ENCODE measurements around the gene NEUROD1.

DNA sequence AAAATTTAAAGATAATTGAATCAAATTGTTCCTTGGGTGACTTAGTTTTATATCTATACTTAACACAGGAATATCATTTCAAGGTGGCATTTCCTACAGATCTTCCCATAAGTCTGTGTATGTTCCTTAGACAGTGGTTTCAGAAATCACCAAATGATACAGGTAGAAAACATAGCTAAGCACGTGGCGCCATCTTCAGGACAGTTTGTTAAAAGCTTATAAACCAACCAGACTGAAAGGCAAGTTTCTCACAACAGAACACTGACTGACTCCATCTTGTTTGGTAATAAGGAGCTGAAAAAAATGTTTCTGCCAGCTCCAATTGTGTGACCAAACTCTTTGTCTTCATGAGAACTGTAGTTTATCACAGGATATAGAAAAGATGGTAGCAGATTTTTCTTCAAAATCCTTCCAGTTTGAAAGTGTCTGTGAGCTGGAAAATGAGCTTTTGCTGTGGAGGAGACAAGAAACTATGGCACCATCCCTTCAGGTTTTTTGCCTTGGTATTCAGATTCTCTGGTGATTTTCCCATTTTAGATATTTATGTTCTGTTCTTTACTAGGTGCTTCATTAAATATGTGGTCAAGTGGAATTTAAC, 34.8 kb upstream of the NEUROD1 start:
- TF ChIP-seq, protein P1, sequence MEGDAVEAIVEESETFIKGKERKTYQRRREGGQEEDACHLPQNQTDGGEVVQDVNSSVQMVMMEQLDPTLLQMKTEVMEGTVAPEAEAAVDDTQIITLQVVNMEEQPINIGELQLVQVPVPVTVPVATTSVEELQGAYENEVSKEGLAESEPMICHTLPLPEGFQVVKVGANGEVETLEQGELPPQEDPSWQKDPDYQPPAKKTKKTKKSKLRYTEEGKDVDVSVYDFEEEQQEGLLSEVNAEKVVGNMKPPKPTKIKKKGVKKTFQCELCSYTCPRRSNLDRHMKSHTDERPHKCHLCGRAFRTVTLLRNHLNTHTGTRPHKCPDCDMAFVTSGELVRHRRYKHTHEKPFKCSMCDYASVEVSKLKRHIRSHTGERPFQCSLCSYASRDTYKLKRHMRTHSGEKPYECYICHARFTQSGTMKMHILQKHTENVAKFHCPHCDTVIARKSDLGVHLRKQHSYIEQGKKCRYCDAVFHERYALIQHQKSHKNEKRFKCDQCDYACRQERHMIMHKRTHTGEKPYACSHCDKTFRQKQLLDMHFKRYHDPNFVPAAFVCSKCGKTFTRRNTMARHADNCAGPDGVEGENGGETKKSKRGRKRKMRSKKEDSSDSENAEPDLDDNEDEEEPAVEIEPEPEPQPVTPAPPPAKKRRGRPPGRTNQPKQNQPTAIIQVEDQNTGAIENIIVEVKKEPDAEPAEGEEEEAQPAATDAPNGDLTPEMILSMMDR (IDR thresholded peaks at IDR 0.05) = peak in 5 of 6 experiments; percentile 46 to 71 (median 62)
- TF ChIP-seq POLR2A (IDR thresholded peaks at IDR 0.05) (no peak), EP300 (IDR thresholded peaks at IDR 0.05) (no peak), POLR2AphosphoS5 (IDR thresholded peaks at IDR 0.05) (no peak)
